GM12878 (cell line): ENCODE results near the gene RUNDC3A. TPM values are rescaled to one million over a fixed set of nuclear protein-coding genes. Genes with fewer than 3 reads are reported as not detected.

Experiments used
- ATAC-seq: fragments of 200-7000 bp; cut with Tn5 transposase; 3 replicates; pipeline ENCODE4 v1.9.1; 2020; ENCODE audit warnings: mild to moderate bottlenecking, moderate library complexity
- BruUV-seq: library from RNA; stranded (reverse); fragments of 400-500 nt; replicated peaks from 2 replicates; lab custom pipeline; 2021; lab: Mats Ljungman, UMichigan
- CTCF ChIA-PET: fragments of 300-600 bp; sonication (Branson Sonifier 250); formaldehyde crosslinking; extraction: SDS; loops from one replicate; lab custom pipeline; 2021; ENCODE audit warnings: inconsistent platforms; lab: Yijun Ruan, JAX
- POLR2A ChIA-PET: fragments of 350-600 bp; formaldehyde crosslinking; extraction: SDS; loops from one replicate; lab custom pipeline; 2021; ENCODE audit warnings: inconsistent platforms; lab: Charles Lee
- RAD21 ChIA-PET: fragments of 300-600 bp; sonication (Branson Sonifier 250); formaldehyde crosslinking; loops from one replicate; lab custom pipeline; 2023; ENCODE audit warnings: antibody characterized with exemption; ENCODE audit not compliant: unreplicated experiment; lab: Charles Lee
- SMC1A ChIA-PET: fragments of 300-600 bp; sonication (Branson Sonifier 250); formaldehyde crosslinking; loops from one replicate; lab custom pipeline; 2023; ENCODE audit not compliant: unreplicated experiment, uncharacterized antibody; lab: Charles Lee
- DNase-seq: peaks from one replicate; pipeline ENCODE4 v3.0.0-alpha.2; 2011; ENCODE audit warnings: low read depth, low spot score
- FAIRE-seq: peaks from 3 replicates; lab custom pipeline; 2011; peaks lifted over from hg19 to GRCh38; lab: Jason Lieb, UNC
- H2AFZ ChIP-seq: 2 replicates; pipeline ENCODE4 v1.6.0; 2011; ENCODE audit warnings: low read depth, low read length, control low read depth; ENCODE audit not compliant: control insufficient read depth
- H3K27ac ChIP-seq: 2 replicates; pipeline ENCODE4 v1.5.1; 2011; ENCODE audit warnings: control low read depth; ENCODE audit not compliant: control insufficient read depth, insufficient read depth
- H3K27me3 ChIP-seq, 2 experiments: replicated peaks in 1 of 2; 2 replicates each; pipeline versions ENCODE4 v1.6.0 to v1.6.1; 2011; ENCODE audit warnings: low read length in 1 of 2; ENCODE audit not compliant: control insufficient read depth in 2 of 2, insufficient read depth in 2 of 2
- H3K36me3 ChIP-seq, 2 experiments: 2 replicates each; pipeline ENCODE4 v1.5.1; 2011; ENCODE audit warnings: low read length in 1 of 2; ENCODE audit not compliant: control insufficient read depth in 2 of 2, insufficient read depth in 2 of 2
- H3K4me1 ChIP-seq: 2 replicates; pipeline ENCODE4 v1.6.1; 2011; ENCODE audit warnings: mild to moderate bottlenecking, low read length, moderate library complexity, mixed read lengths; ENCODE audit not compliant: control insufficient read depth, insufficient read depth
- H3K4me2 ChIP-seq: 2 replicates; pipeline ENCODE4 v1.6.0; 2011; ENCODE audit warnings: control low read depth; ENCODE audit not compliant: control insufficient read depth, insufficient read depth
- H3K4me3 ChIP-seq: fragments of 200-600 bp; sonication (generic); 2 replicates; pipeline ENCODE4 v1.5.1; 2016
- H3K79me2 ChIP-seq: 2 replicates; pipeline ENCODE4 v1.6.0; 2011; ENCODE audit warnings: low read length; ENCODE audit not compliant: control insufficient read depth, insufficient read depth
- H3K9ac ChIP-seq: 2 replicates; pipeline ENCODE4 v1.8.0; 2011; ENCODE audit warnings: low read length, control low read depth, mixed read lengths; ENCODE audit not compliant: control insufficient read depth, insufficient read depth
- H3K9me3 ChIP-seq: replicated peaks from 3 replicates; pipeline ENCODE4 v1.5.1; 2011; ENCODE audit warnings: mild to moderate bottlenecking, low read length; ENCODE audit not compliant: control insufficient read depth, insufficient read depth
- H4K20me1 ChIP-seq: 2 replicates; pipeline ENCODE4 v1.6.0; 2011; ENCODE audit not compliant: control insufficient read depth, insufficient read depth
- HCFC1 ChIP-seq: fragments of 150-350 bp; IDR thresholded peaks from 2 replicates; pipeline ENCODE4 v1.6.1; 2014; ENCODE audit warnings: low read length
- KLF5 ChIP-seq: fragments of 450-650 bp; IDR thresholded peaks from 2 replicates; pipeline ENCODE4 v1.6.1; 2014; ENCODE audit warnings: mild to moderate bottlenecking; ENCODE audit not compliant: partially characterized antibody
- PML ChIP-seq: IDR thresholded peaks from 2 replicates; pipeline ENCODE4 v1.6.1; 2012; ENCODE audit warnings: low read length, inconsistent platforms
- POLR2A ChIP-seq: IDR thresholded peaks from 2 replicates; pipeline ENCODE4 v1.6.1; 2011; ENCODE audit warnings: low read depth, mild to moderate bottlenecking, low read length
- POU2F2 ChIP-seq: IDR thresholded peaks from 3 replicates; pipeline ENCODE4 v1.6.1; 2011; ENCODE audit warnings: low read depth, mild to moderate bottlenecking, low read length, borderline replicate concordance
- SMAD5 ChIP-seq: IDR thresholded peaks from 2 replicates; pipeline ENCODE4 v1.6.1; 2016; ENCODE audit warnings: antibody characterized with exemption, low read depth
- SUZ12 ChIP-seq: fragments of 200-600 bp; sonication (generic); IDR thresholded peaks from one replicate; pipeline ENCODE4 v1.6.1; 2018; ENCODE audit warnings: antibody characterized with exemption, mild to moderate bottlenecking; ENCODE audit not compliant: unreplicated experiment
- ZNF24 ChIP-seq: fragments of 450-650 bp; IDR thresholded peaks from 2 replicates; pipeline ENCODE4 v1.6.1; 2017; ENCODE audit warnings: antibody characterized with exemption, mild to moderate bottlenecking
- WGBS: methylation state at CpG from one replicate; pipeline ENCODE4 v1.1.6; 2016; ENCODE audit warnings: low lambda C conversion rate; ENCODE audit not compliant: insufficient replicate concordance, insufficient coverage; ENCODE audit errors: missing lambda C conversion rate; 5-methylcytosine and 5-hydroxymethylcytosine counted together
- in situ Hi-C: fragments of 300-500 bp; cut with MboI; formaldehyde crosslinking; loops from 9 replicates; pipeline ENCODE4 v1.14.3; 2018; ENCODE audit warnings: mixed read lengths
- intact Hi-C: fragments of 100-400 bp; cut with micrococcal nuclease; formaldehyde crosslinking; loops from one replicate; pipeline ENCODE4 v1.14.2; 2022; ENCODE audit not compliant: unreplicated experiment
- polyA plus RNA-seq, 11 experiments: library from polyadenylated mRNA; depleted of rRNA in 4 of 11; unstranded in 6 of 11; stranded (reverse) in 5 of 11; fragments of >200 nt; fragmentation: Nextera tagmentation in 4 of 11; fragmentation: Illumina TruSeq in 1 of 11; extraction: Ambion mirVana in 4 of 11; extraction: Trizol in 1 of 11; gene quantifications; 1 replicate in 1 of 11; 2 replicates in 10 of 11; pipeline versions ENCODE4 v1.2.1 to v1.2.3, GENCODE V29; 2011 to 2016; ENCODE audit warnings: inconsistent platforms in 2 of 11, missing spikeins in 2 of 11, low read depth in 1 of 11
- total RNA-seq, 4 experiments: library from RNA; depleted of rRNA in 3 of 4; stranded (reverse); fragments of >200 nt in 3 of 4; fragmentation: Illumina TruSeq in 1 of 4; extraction: Trizol in 1 of 4; gene quantifications; 2 replicates each; pipeline versions ENCODE4 v1.2.1 to v1.2.3, GENCODE V29; 2013 to 2021

RUNDC3A gene
- total and polyA plus RNA-seq, 10 of the 15 experiments (the other 5 are each of a cell fraction or from before 2014, with no cell fraction given) = 0.07 to 0.17 TPM; not detected in 8

- no peak overlapping the region for H2AFZ ChIP-seq
- in situ Hi-C loops = no loop called here
- no peak overlapping the region for H3K27ac ChIP-seq
- peaks cover 3% of the 10 kb centered on the region; the same call in 1 of the 2 replicates for H3K79me2 ChIP-seq
- H4K20me1 ChIP-seq = 0 out of 2 replicates have a peak, but pooled peaks cover 2% of the 10 kb centered on the region
- SMC1A ChIA-PET = interaction anchor here (1.7 to 2.0 kb wide), 2 partner anchors 9 to 108 kb away, joined by 5 read pairs; no protein-coding TSS in a partner anchor
- no peaks in the 10 kb centered on the region for H3K9me3 ChIP-seq
- 91% methylated on average over 15 of the region's 15 CpGs for WGBS
- no peak overlapping the region for H3K4me2 ChIP-seq
- peaks cover 14% of the 10 kb centered on the region for H3K4me1 ChIP-seq
- BruUV-seq = no TSS peak
- CTCF ChIA-PET = interaction anchor here (1.9 kb wide), 1 partner anchor 108 kb away, joined by 7 read pairs; no protein-coding TSS in a partner anchor
- H3K4me3 ChIP-seq = no peak overlapping the region
- POLR2A ChIA-PET = no interaction called here
- H3K36me3 ChIP-seq = peaks cover 8 to 19% of the 10 kb centered on the region in 2 experiments; a peak in 3 of 4 replicates
- intact Hi-C loops = no loop called here
- no peak for DNase-seq
- TF ChIP-seq KLF5 (no peak), POLR2A (peak; percentile 56; the same call in 1 of the 2 replicates), ZNF24 (no peak), SMAD5 (peak; percentile 64; the same call in 1 of the 2 replicates), HCFC1 (no peak), SUZ12 (no peak), POU2F2 (no peak), PML (0 out of 2 replicates have a peak, but pooled peaks have one; percentile 34)
- H3K27me3 ChIP-seq = peaks cover 4 to 14% of the 10 kb centered on the region in 2 experiments; a peak in 3 of 4 replicates
- FAIRE-seq = no peak
- no peak for ATAC-seq
- H3K9ac ChIP-seq = no peak overlapping the region
- RAD21 ChIA-PET = no interaction called here
Observed at GRCh38 chr17:44318077-44318892, 9.9 kb downstream of the RUNDC3A start.
